Esophagus squamous epithelium (tissue), 4 donors: ENCODE measurements around the gene ACRV1. TPM values are rescaled to one million over a fixed set of nuclear protein-coding genes. Genes with fewer than 3 reads are reported as not detected.

ENCODE experiments used
- small RNA-seq, 4 donors: library from RNA; depleted of rRNA; stranded (forward); fragments of <200 nt; gene quantifications; one replicate each; pipeline ENCODE3, GENCODE V24; 2016
- total RNA-seq, 4 donors: library from RNA; depleted of rRNA; stranded (reverse); fragments of >200 nt; gene quantifications; one replicate each; pipeline ENCODE4 v1.1.0, GENCODE V29; 2016

The ACRV1 gene
- total RNA-seq, 4 donors from 2014 or later: not detected

Small RNA genes lying within 50 kb of the gene (small RNA-seq; reads per million reads assigned to genes)
- gene RNU2-35P: 0 reads per million in 4 donors

Other genes with a start within 250 kb of the ACRV1 start
- gene FEZ1, start 184.6 kb downstream of the ACRV1 start, total RNA-seq: 10 to 100 TPM in 2 of 4 donors, 1 to 10 TPM in 1, not detected in 1; 7.6 to 19.3 (median 12.6) TPM
- gene EI24, start 111.4 kb downstream of the ACRV1 start, total RNA-seq: 100 to 1,000 TPM in 3 of 4 donors, 10 to 100 TPM in 1; 63.6 to 128 (median 107) TPM
- 10 to 100 TPM; 50.7 to 89.7 (median 67.2) TPM for gene STT3A, start 88.0 kb downstream of the ACRV1 start, total RNA-seq
- 10 to 100 TPM in 1 of 4 donors, 1 to 10 TPM in 3; 4.0 to 21.7 (median 7.5) TPM for gene CHEK1, start 55.7 kb downstream of the ACRV1 start, total RNA-seq
- not detected for gene PATE1, start 65.4 kb upstream of the ACRV1 start, total RNA-seq
- gene PATE2, start 98.0 kb upstream of the ACRV1 start, total RNA-seq: 1 to 10 TPM in 1 of 4 donors, not detected in 3; 3.1 TPM
- gene PATE3, start 107.3 kb upstream of the ACRV1 start, total RNA-seq: not detected
- not detected for gene PATE4, start 152.5 kb upstream of the ACRV1 start, total RNA-seq
- gene HYLS1, start 206.8 kb upstream of the ACRV1 start, total RNA-seq: 1 to 10 TPM; 1.4 to 5.0 (median 4.0) TPM
- 10 to 100 TPM in 2 of 4 donors, 1 to 10 TPM in 2; 9.2 to 11.9 (median 10.7) TPM for gene PUS3, start 222.4 kb upstream of the ACRV1 start, total RNA-seq
- under 1 TPM in 1 of 4 donors, not detected in 3; 0.38 TPM for gene DDX25, start 223.7 kb upstream of the ACRV1 start, total RNA-seq